ENCODE data around the gene USP38.

- TF ChIP-seq CTCF (IDR thresholded peaks at IDR 0.05) (no peak), USF1 (IDR thresholded peaks at IDR 0.05; ENCODE audit: borderline replicate concordance, low read depth) (no peak), POLR2AphosphoS5 (IDR thresholded peaks at IDR 0.05; ENCODE audit: low read depth, low read length) (no peak), SMC3 (IDR thresholded peaks at IDR 0.05; ENCODE audit: low read depth, low read length) (no peak)
Measured at GRCh38 chr4:143225167-143225566, 40.5 kb downstream of the USP38 start.

Data from SK-N-SH (cell line).